Measurements from ENCODE around the gene ZBTB24. TPM values are rescaled to one million over a fixed set of nuclear protein-coding genes. Genes with fewer than 3 reads are reported as not detected.

The ZBTB24 gene
- polyA plus RNA-seq, 3 donors = 3.1 to 4.7 (median 3.4) TPM

- peaks cover 35% of the 10 kb centered on the region for H4K20me1 ChIP-seq (ENCODE audit: insufficient read depth, low read length)
- H3K27me3 Mint-ChIP-seq (ENCODE audit: low read depth in 3 of 3) = no peaks in the 10 kb centered on the region
- peak; percentile 78 to 84 (median 81) for DNase-seq
- H3K4me3 Mint-ChIP-seq = peak overlapping the region; percentile 96 to 98
- H3K9me3 Mint-ChIP-seq = peaks cover 0 to 3% (median 0%) of the 10 kb centered on the region in 7 donors
- peak overlapping the region; percentile 84 to 93 for H3K27ac ChIP-seq (ENCODE audit: low read depth in 1 of 2, low read length in 2 of 2)
- peaks cover 27 to 40% of the 10 kb centered on the region in 2 donors for H3K36me3 Mint-ChIP-seq
- H3K9me3 ChIP-seq (replicated peaks in 1 of 2; ENCODE audit: control insufficient read depth in 1 of 2, insufficient read depth in 1 of 2, low read length in 2 of 2) = no peaks in the 10 kb centered on the region
- H3K79me2 ChIP-seq (ENCODE audit: insufficient read depth, low read length) = peaks cover 56% of the 10 kb centered on the region
- no peaks in the 10 kb centered on the region for H3K27me3 ChIP-seq (ENCODE audit: control insufficient read depth in 2 of 2, insufficient read depth in 2 of 2, low read length in 2 of 2)
- H2AFZ ChIP-seq (ENCODE audit: insufficient read depth, low read depth, low read length, poor library complexity, severe bottlenecking) = peak overlapping the region; percentile 64
- H3K9ac ChIP-seq (ENCODE audit: insufficient read depth, low read length, poor library complexity, severe bottlenecking) = peak overlapping the region; percentile 70
- peaks cover 23 to 37% of the 10 kb centered on the region in 2 donors for H3K36me3 ChIP-seq (replicated peaks in 1 of 2; ENCODE audit: control insufficient read depth in 1 of 2, insufficient read depth in 2 of 2, low read length in 2 of 2)
- no peak for TF ChIP-seq CTCF (IDR thresholded peaks at IDR 0.05)
- intact Hi-C loops (cut with micrococcal nuclease) = loop anchor here (2.0 to 10.0 kb wide), 3 partner anchors 28 to 360 kb away; partner anchors contain the start of genes CD164 (in 1 of the 2), CEP57L1 (in 1 of the 2), SESN1 (in 1 of the 2) and ZBTB24 (in 1 of the 2)
- 0% methylated on average over 23 of the region's 48 CpGs for WGBS (ENCODE audit: insufficient coverage)
- peaks cover 49 to 57% of the 10 kb centered on the region in 2 donors for H3K4me1 ChIP-seq (ENCODE audit: control insufficient read depth in 1 of 2, insufficient read depth in 2 of 2, low read length in 2 of 2)
- peaks cover 56% of the 10 kb centered on the region for H3K4me1 Mint-ChIP-seq
- peak overlapping the region; percentile 88 to 99 (median 97) for H3K27ac Mint-ChIP-seq
- H3K4me3 ChIP-seq (replicated peaks in 1 of 3; ENCODE audit: low read depth in 2 of 3, low read length in 3 of 3) = peak overlapping the region; percentile 51 to 97 (median 78)
- H3K4me2 ChIP-seq (replicated peaks; ENCODE audit: extremely low read depth, low read length, poor library complexity, severe bottlenecking) = peak overlapping the region; percentile 81
These were observed 28.3 kb downstream of the ZBTB24 start for GRCh38 chr6:109454496-109455436.
